Cardiac muscle cell (in vitro differentiated cells and primary cell): Measurements from ENCODE around the gene FRZB. TPM values are rescaled to one million over a fixed set of nuclear protein-coding genes. Genes with fewer than 3 reads are reported as not detected.
A peak's percentile ranks its signal among the peaks of the same experiment; 100 is the strongest.

ENCODE experiments used
- DNase-seq, 2 donors: peaks; one replicate each; pipeline versions ENCODE4 v3.0.0 to v3.0.0-alpha.2; 2010 to 2017; ENCODE audit warnings: low read depth in 1 of 2, low spot score in 1 of 2
- H3K27ac ChIP-seq: fragments of 200-600 bp; sonication (generic); 2 replicates; pipeline ENCODE4 v1.5.1; 2016
- H3K27me3 ChIP-seq: fragments of 200-600 bp; sonication (generic); 2 replicates; pipeline ENCODE4 v1.6.0; 2016; ENCODE audit warnings: control low read depth
- H3K36me3 ChIP-seq: fragments of 200-600 bp; sonication (generic); 2 replicates; pipeline ENCODE4 v1.5.1; 2016; ENCODE audit warnings: control low read depth
- H3K4me1 ChIP-seq: fragments of 200-600 bp; sonication (generic); 2 replicates; pipeline ENCODE4 v1.8.1; 2017; ENCODE audit warnings: low read depth, mild to moderate bottlenecking, mixed run types
- H3K4me3 ChIP-seq: fragments of 200-600 bp; sonication (generic); 2 replicates; pipeline ENCODE4 v1.5.1; 2016; ENCODE audit warnings: mild to moderate bottlenecking
- H3K9me3 ChIP-seq: fragments of 200-600 bp; sonication (generic); 2 replicates; pipeline ENCODE4 v1.5.1; 2017; ENCODE audit warnings: low read depth, mild to moderate bottlenecking, control low read depth
- polyA plus RNA-seq: library from polyadenylated mRNA; unstranded; fragments of >200 nt; fragmentation: Nextera tagmentation; extraction: Ambion mirVana; gene quantifications from 2 replicates; pipeline ENCODE4 v1.2.1, GENCODE V29; 2016
- total RNA-seq: library from RNA; depleted of rRNA; stranded (reverse); fragments of >200 nt; gene quantifications from 2 replicates; pipeline ENCODE4 v1.2.3, GENCODE V29; 2016
- TF ChIP-seq, protein P1 (sequence below): IDR thresholded peaks from 2 replicates; pipeline ENCODE4 v1.5.1; 2012; ENCODE audit warnings: low read depth, mild to moderate bottlenecking, low read length

The FRZB gene
- total and polyA plus RNA-seq, 2 experiments from 2014 or later = 9.6 to 23.9 TPM

DNA sequence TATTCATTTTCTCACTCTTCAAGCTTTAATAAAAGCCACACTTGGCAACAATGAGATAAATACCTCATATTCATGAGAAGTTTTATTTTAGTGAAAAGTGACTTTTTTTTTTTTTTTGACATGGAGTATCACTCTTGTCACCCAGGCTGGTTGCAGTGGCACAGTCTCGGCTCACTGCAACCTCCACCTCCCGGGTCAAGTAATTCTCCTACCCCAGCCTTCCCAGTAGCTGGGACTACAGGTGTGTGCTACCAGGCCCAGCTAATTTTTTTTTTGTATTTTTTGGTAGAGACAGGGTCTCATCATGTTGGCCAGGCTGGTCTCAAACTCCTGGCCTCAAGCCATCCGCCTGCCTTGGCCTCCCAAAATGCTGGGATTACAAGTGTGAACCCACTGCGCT, 47.0 kb downstream of the FRZB start:
- Histone ChIP-seq H3K4me1 (peaks cover 28% of the 10 kb centered on the region), H3K27me3 (no peaks in the 10 kb centered on the region), H3K27ac (no peak overlapping the region), H3K4me3 (no peak overlapping the region), H3K36me3 (no peaks in the 10 kb centered on the region), H3K9me3 (no peaks in the 10 kb centered on the region)
- TF ChIP-seq, protein P1, sequence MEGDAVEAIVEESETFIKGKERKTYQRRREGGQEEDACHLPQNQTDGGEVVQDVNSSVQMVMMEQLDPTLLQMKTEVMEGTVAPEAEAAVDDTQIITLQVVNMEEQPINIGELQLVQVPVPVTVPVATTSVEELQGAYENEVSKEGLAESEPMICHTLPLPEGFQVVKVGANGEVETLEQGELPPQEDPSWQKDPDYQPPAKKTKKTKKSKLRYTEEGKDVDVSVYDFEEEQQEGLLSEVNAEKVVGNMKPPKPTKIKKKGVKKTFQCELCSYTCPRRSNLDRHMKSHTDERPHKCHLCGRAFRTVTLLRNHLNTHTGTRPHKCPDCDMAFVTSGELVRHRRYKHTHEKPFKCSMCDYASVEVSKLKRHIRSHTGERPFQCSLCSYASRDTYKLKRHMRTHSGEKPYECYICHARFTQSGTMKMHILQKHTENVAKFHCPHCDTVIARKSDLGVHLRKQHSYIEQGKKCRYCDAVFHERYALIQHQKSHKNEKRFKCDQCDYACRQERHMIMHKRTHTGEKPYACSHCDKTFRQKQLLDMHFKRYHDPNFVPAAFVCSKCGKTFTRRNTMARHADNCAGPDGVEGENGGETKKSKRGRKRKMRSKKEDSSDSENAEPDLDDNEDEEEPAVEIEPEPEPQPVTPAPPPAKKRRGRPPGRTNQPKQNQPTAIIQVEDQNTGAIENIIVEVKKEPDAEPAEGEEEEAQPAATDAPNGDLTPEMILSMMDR = no peak
- DNase-seq = no peak

GRCh38 chr2:182818925-182819324, 47.5 kb downstream of the FRZB start:
- no peaks in the 10 kb centered on the region for H3K27me3 ChIP-seq
- no peak overlapping the region for H3K4me3 ChIP-seq
- peaks cover 28% of the 10 kb centered on the region for H3K4me1 ChIP-seq
- H3K36me3 ChIP-seq = no peaks in the 10 kb centered on the region
- TF ChIP-seq, protein P1 = no peak
- H3K27ac ChIP-seq = peak overlapping the region; percentile 29
- DNase-seq = no peak
- H3K9me3 ChIP-seq = no peaks in the 10 kb centered on the region

DNA sequence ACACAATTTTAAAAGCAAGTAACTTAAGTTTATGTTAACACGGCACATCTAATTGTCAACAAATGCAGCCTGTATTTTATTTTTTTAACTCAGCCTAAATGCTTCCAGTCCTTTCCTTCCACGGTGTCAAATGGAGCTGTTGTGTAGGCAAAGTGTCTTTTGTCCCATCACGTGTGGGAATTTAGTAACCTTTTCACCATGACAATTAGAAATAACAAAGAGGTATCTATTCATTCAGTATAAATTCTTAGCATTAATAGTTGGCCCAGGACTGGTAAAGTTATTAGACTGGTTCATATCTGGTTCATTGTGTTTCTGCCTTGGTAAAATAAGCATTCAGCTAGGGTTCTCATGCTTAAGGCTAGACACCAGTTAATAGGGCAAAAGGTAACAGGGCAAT, 47.9 kb downstream of the FRZB start:
- Histone ChIP-seq H3K27ac (peak overlapping the region; percentile 29), H3K9me3 (no peaks in the 10 kb centered on the region), H3K4me3 (no peak overlapping the region), H3K36me3 (no peaks in the 10 kb centered on the region), H3K4me1 (peaks cover 28% of the 10 kb centered on the region), H3K27me3 (no peaks in the 10 kb centered on the region)
- no peak for DNase-seq
- TF ChIP-seq, protein P1 = no peak

DNA sequence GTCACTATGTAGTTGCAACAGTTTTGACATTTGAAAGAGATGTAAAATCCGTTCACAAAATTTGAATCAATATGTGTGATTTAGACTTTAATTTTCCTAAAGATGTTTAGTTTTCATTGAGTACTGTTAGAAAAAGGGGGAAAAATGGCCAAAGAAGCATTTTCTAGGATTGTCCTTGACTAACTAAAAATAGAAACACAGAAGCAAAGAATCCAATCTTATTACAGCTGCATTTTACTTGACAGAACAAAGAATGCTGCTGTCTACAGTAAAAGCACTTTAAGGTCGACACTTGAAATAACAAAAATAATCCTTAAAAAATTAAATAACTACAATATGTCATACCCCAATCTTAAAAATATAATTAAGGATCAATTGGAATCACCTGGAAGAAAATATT, 48.9 kb downstream of the FRZB start:
- TF ChIP-seq, protein P1 = no peak
- Histone ChIP-seq H3K27me3 (no peaks in the 10 kb centered on the region), H3K4me3 (no peak overlapping the region), H3K9me3 (no peaks in the 10 kb centered on the region), H3K4me1 (peaks cover 28% of the 10 kb centered on the region), H3K27ac (peak overlapping the region; percentile 5), H3K36me3 (no peaks in the 10 kb centered on the region)
- no peak for DNase-seq

GRCh38 chr2:182816866-182817265, 49.6 kb downstream of the FRZB start:
- TF ChIP-seq, protein P1 = no peak
- no peaks in the 10 kb centered on the region for H3K9me3 ChIP-seq
- no peaks in the 10 kb centered on the region for H3K36me3 ChIP-seq
- H3K4me3 ChIP-seq = no peak overlapping the region
- peak overlapping the region; percentile 5 for H3K27ac ChIP-seq
- peaks cover 28% of the 10 kb centered on the region for H3K4me1 ChIP-seq
- DNase-seq = no peak
- no peaks in the 10 kb centered on the region for H3K27me3 ChIP-seq

GRCh38 chr2:182814804-182815203, 51.6 kb downstream of the FRZB start:
- TF ChIP-seq, protein P1 = no peak
- Histone ChIP-seq H3K9me3 (no peaks in the 10 kb centered on the region), H3K4me1 (peaks cover 28% of the 10 kb centered on the region), H3K4me3 (no peak overlapping the region), H3K27me3 (no peaks in the 10 kb centered on the region), H3K36me3 (no peaks in the 10 kb centered on the region), H3K27ac (no peak overlapping the region)
- DNase-seq = no peak
